BJ (cell line): Measurements from ENCODE around the gene B4GALNT3. TPM values are rescaled to one million over a fixed set of nuclear protein-coding genes. Genes with fewer than 3 reads are reported as not detected.

Experiments
- CTCF ChIA-PET: fragments of 350-600 bp; formaldehyde crosslinking; extraction: SDS; loops from one replicate; lab custom pipeline; 2021; ENCODE audit warnings: antibody characterized with exemption, inconsistent platforms; lab: Yijun Ruan, JAX
- POLR2A ChIA-PET: fragments of 300-600 bp; sonication (Branson Sonifier 250); formaldehyde crosslinking; extraction: SDS; loops from one replicate; lab custom pipeline; 2021; ENCODE audit warnings: antibody characterized with exemption; lab: Charles Lee
- DNase-seq: peaks from one replicate; pipeline ENCODE4 v3.0.0-alpha.2; 2011; ENCODE audit warnings: low read depth
- H3K27me3 ChIP-seq: 2 replicates; pipeline ENCODE4 v1.6.0; 2011; ENCODE audit warnings: low read length; ENCODE audit not compliant: control insufficient read depth, insufficient read depth
- H3K36me3 ChIP-seq: 2 replicates; pipeline ENCODE4 v1.5.1; 2011; ENCODE audit warnings: low read length; ENCODE audit not compliant: control insufficient read depth, insufficient read depth
- H3K4me3 ChIP-seq: 2 replicates; pipeline ENCODE4 v1.5.1; 2011; ENCODE audit warnings: low read depth, mild to moderate bottlenecking, control low read depth, low read length
- CTCF ChIP-seq: IDR thresholded peaks from 2 replicates; pipeline ENCODE4 v1.5.1; 2011; ENCODE audit warnings: low read depth, mild to moderate bottlenecking, control low read depth, inconsistent platforms, low read length, moderate library complexity; ENCODE audit not compliant: insufficient read depth
- polyA plus RNA-seq: library from polyadenylated mRNA; depleted of rRNA; stranded (reverse); fragments of >200 nt; gene quantifications from 2 replicates; pipeline ENCODE4 v1.2.3, GENCODE V29; 2011; rRNA removed
- small RNA-seq: library from RNA; depleted of rRNA; stranded (forward); fragments of <200 nt; gene quantifications from one replicate; pipeline ENCODE3, GENCODE V24; 2012; ENCODE audit warnings: low replicate concordance, low read depth; ENCODE audit not compliant: insufficient read length

Gene B4GALNT3
- polyA plus RNA-seq, 1 experiment, result not detected

DNA sequence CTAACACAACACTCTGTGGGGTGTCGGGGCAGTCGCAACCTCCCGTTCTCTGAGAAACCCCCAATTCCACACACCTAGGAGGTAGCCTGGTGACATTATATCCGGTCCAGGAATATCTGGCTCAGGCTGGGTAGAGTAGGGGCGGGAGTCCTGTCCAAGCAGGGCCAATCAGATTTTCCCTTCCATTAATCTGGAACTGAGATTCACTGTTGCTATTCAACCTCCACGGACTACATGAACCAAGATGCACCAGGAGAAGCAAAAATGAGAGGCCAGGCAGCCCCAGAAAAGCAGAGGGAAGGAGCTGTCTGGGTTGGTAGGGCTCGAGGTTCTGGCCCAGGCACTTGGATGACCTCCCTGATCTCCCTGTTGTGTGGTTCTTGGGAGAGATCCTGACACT lies 152.6 kb downstream of the B4GALNT3 start:
- no peak for TF ChIP-seq CTCF
- Histone ChIP-seq H3K27me3 (no peaks in the 10 kb centered on the region), H3K4me3 (no peak overlapping the region), H3K36me3 (no peaks in the 10 kb centered on the region)
- CTCF ChIA-PET, result interaction anchor here (0.9 kb wide), 1 partner anchor 8 kb away, joined by 4 read pairs; no protein-coding TSS in a partner anchor
- POLR2A ChIA-PET, result no interaction called here
- DNase-seq, result no peak

DNA sequence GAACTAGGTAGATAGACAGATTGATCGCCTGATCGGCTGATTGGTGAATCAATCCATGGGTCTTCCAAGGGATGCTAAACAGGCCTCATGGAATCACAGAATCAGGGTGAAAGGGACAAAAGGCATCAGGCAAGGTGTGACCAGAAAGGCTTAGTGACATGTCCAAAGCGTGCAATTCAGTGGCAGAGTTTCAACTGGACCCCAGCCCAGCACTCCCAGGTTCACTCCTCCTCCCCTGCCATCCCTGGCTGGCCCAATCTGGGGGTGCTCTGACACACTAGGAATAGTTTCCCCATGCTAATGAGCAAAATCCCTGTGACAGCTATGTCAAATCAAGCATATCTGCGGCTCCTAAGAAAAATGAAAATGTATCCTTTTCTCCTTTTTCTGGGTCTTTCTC lies 153.1 kb downstream of the B4GALNT3 start:
- CTCF ChIA-PET, result interaction anchor here (1.3 kb wide), 1 partner anchor 37 kb away, joined by 5 read pairs; no protein-coding TSS in a partner anchor
- DNase-seq, result no peak
- Histone ChIP-seq H3K4me3 (no peak overlapping the region), H3K36me3 (no peaks in the 10 kb centered on the region), H3K27me3 (no peaks in the 10 kb centered on the region)
- TF ChIP-seq CTCF, result no peak
- POLR2A ChIA-PET, result no interaction called here

Small RNA genes lying within 50 kb of the gene (small RNA-seq; reads per million reads assigned to genes)
- not detected for gene RNU7-103P

Other genes starting within 250 kb of the B4GALNT3 start
- not detected in 2 replicates for gene SLC6A12, start 245.8 kb upstream of the B4GALNT3 start, polyA plus RNA-seq
- gene SLC6A13, start 197.1 kb upstream of the B4GALNT3 start, polyA plus RNA-seq, result 0.09 TPM in 1 of 2 replicates, not detected in the other
- 26.1 and 27.6 TPM in 2 replicates for gene KDM5A, start 70.6 kb upstream of the B4GALNT3 start, polyA plus RNA-seq
- 7.0 and 8.4 TPM in 2 replicates for gene CCDC77, start 58.3 kb upstream of the B4GALNT3 start, polyA plus RNA-seq
- gene NINJ2, start 203.5 kb downstream of the B4GALNT3 start, polyA plus RNA-seq, result 0.32 and 0.55 TPM in 2 replicates